H1 (cell line): ENCODE results near the gene UPF2. TPM values are rescaled to one million over a fixed set of nuclear protein-coding genes. Genes with fewer than 3 reads are reported as not detected.
"Not testable (repeated sequence)": the region's sequence is repeated elsewhere in the genome, so short reads cannot be mapped to it uniquely, and the experiment has no call there.

Experiments used
- CTCF ChIA-PET: fragments of 300-600 bp; sonication (Branson Sonifier 250); formaldehyde crosslinking; loops from one replicate; lab custom pipeline; 2021; ENCODE audit not compliant: partially characterized antibody; lab: Charles Lee
- POLR2A ChIA-PET: fragments of 300-600 bp; sonication (Branson Sonifier 250); formaldehyde crosslinking; loops from one replicate; lab custom pipeline; 2021; ENCODE audit warnings: inconsistent platforms; ENCODE audit not compliant: partially characterized antibody; lab: Charles Lee
- DNase-seq, 2 experiments: peaks; one replicate each; pipeline versions ENCODE4 v3.0.0 to v3.0.0-alpha.2; 2010 to 2022; ENCODE audit warnings: low spot score in 2 of 2, low read depth in 1 of 2, mixed read lengths in 1 of 2
- FAIRE-seq: peaks from 2 replicates; lab custom pipeline; 2011; peaks lifted over from hg19 to GRCh38; lab: Jason Lieb, UNC
- H2AFZ ChIP-seq: 2 replicates; pipeline ENCODE4 v1.8.1; 2012; ENCODE audit warnings: low read length, inconsistent platforms
- H2AK5ac ChIP-seq: 2 replicates; pipeline ENCODE4 v1.6.1; 2013; ENCODE audit warnings: low read depth, low read length
- H2BK120ac ChIP-seq: replicated peaks from 2 replicates; pipeline ENCODE3; 2013; ENCODE audit warnings: low read depth, low read length, inconsistent platforms
- H2BK12ac ChIP-seq: 2 replicates; pipeline ENCODE4 v1.6.1; 2013; ENCODE audit warnings: low read depth, low read length
- H2BK15ac ChIP-seq: 2 replicates; pipeline ENCODE4 v1.6.1; 2013; ENCODE audit warnings: low read length
- H2BK20ac ChIP-seq: 2 replicates; pipeline ENCODE4 v1.6.1; 2013; ENCODE audit warnings: low read length
- H2BK5ac ChIP-seq: 2 replicates; pipeline ENCODE4 v1.6.1; 2013; ENCODE audit warnings: low read depth, low read length
- H3K14ac ChIP-seq: 2 replicates; pipeline ENCODE4 v1.6.1; 2013; ENCODE audit warnings: inconsistent platforms; ENCODE audit not compliant: insufficient read length
- H3K18ac ChIP-seq: 2 replicates; pipeline ENCODE4 v1.6.1; 2013; ENCODE audit warnings: low read length; ENCODE audit errors: extremely low read depth
- H3K23ac ChIP-seq: 2 replicates; pipeline ENCODE4 v1.6.1; 2013; ENCODE audit warnings: inconsistent platforms; ENCODE audit not compliant: insufficient read length
- H3K23me2 ChIP-seq: 2 replicates; pipeline ENCODE4 v1.6.1; 2013; ENCODE audit warnings: low read depth, low read length
- H3K27ac ChIP-seq: 2 replicates; pipeline ENCODE4 v1.6.1; 2011; ENCODE audit warnings: low read depth, low read length, inconsistent platforms
- H3K27me3 ChIP-seq, 4 experiments: replicated peaks in 1 of 4; 1 replicate in 1 of 4; 2 replicates in 3 of 4; pipeline versions ENCODE4 v1.6.1 to v1.8.1; 2011 to 2013; ENCODE audit warnings: low read length in 3 of 4, mild to moderate bottlenecking in 3 of 4, inconsistent platforms in 2 of 4, mixed read lengths in 2 of 4, moderate library complexity in 1 of 4; ENCODE audit not compliant: control insufficient read depth in 3 of 4, insufficient read depth in 3 of 4; ENCODE audit errors: extremely low read depth in 1 of 4
- H3K36me3 ChIP-seq, 4 experiments: 2 replicates each; pipeline versions ENCODE4 v1.6.1 to v1.8.1; 2011 to 2013; ENCODE audit warnings: mild to moderate bottlenecking in 4 of 4, low read length in 3 of 4, moderate library complexity in 2 of 4, control low read depth in 1 of 4, inconsistent platforms in 1 of 4; ENCODE audit not compliant: insufficient read depth in 4 of 4, control insufficient read depth in 2 of 4
- H3K4ac ChIP-seq: replicated peaks from 2 replicates; pipeline ENCODE3; 2013; ENCODE audit warnings: low read length, low read depth, mixed read lengths, inconsistent platforms; ENCODE audit not compliant: insufficient read length
- H3K4me1 ChIP-seq, 4 experiments: replicated peaks in 1 of 4; 1 replicate in 1 of 4; 2 replicates in 3 of 4; pipeline versions ENCODE4 v1.6.1 to v1.8.1; 2011 to 2013; ENCODE audit warnings: low read length in 3 of 4, inconsistent platforms in 2 of 4, mixed read lengths in 1 of 4; ENCODE audit not compliant: insufficient read depth in 4 of 4, control insufficient read depth in 3 of 4
- H3K4me2 ChIP-seq, 2 experiments: 2 replicates each; pipeline versions ENCODE4 v1.6.1 to v1.8.1; 2011 to 2013; ENCODE audit warnings: low read depth in 2 of 2, low read length in 2 of 2, control low read depth in 1 of 2, inconsistent platforms in 1 of 2, mild to moderate bottlenecking in 1 of 2; ENCODE audit not compliant: insufficient read depth in 1 of 2
- H3K4me3 ChIP-seq, 4 experiments: fragments of 200-600, 300-600 bp in 1 of 4; sonication (generic), shearing (Covaris generic), sonication (Bioruptor Twin) in 1 of 4; 2 replicates each; pipeline versions ENCODE4 v1.5.1 to v1.8.1; 2011 to 2016; ENCODE audit warnings: low read length in 4 of 4, low read depth in 3 of 4, control low read depth in 2 of 4, inconsistent platforms in 2 of 4, mild to moderate bottlenecking in 2 of 4, mixed read lengths in 1 of 4, moderate library complexity in 1 of 4; ENCODE audit not compliant: insufficient read depth in 2 of 4; ENCODE audit errors: extremely low read depth in 1 of 4
- H3K56ac ChIP-seq: replicated peaks from 2 replicates; pipeline ENCODE3; 2013; ENCODE audit warnings: low read depth, mild to moderate bottlenecking, mixed read lengths, low read length, inconsistent platforms; ENCODE audit not compliant: insufficient read length
- H3K79me1 ChIP-seq: 2 replicates; pipeline ENCODE4 v1.6.1; 2013; ENCODE audit warnings: low read depth, low read length, control low read depth
- H3K79me2 ChIP-seq, 2 experiments: 2 replicates each; pipeline versions ENCODE4 v1.6.1 to v1.8.1; 2012 to 2013; ENCODE audit warnings: low read length in 2 of 2, mild to moderate bottlenecking in 2 of 2, inconsistent platforms in 1 of 2; ENCODE audit not compliant: insufficient read depth in 2 of 2, control insufficient read depth in 1 of 2
- H3K9ac ChIP-seq, 4 experiments: replicated peaks in 1 of 4; 1 replicate in 1 of 4; 2 replicates in 3 of 4; pipeline versions ENCODE4 v1.6.1 to v1.8.1; 2011 to 2013; ENCODE audit warnings: low read depth in 3 of 4, low read length in 3 of 4, control low read depth in 2 of 4, mild to moderate bottlenecking in 2 of 4, moderate library complexity in 2 of 4, inconsistent platforms in 1 of 4; ENCODE audit errors: extremely low read depth in 1 of 4
- H3K9me3 ChIP-seq, 2 experiments: 2 replicates each; pipeline versions ENCODE4 v1.6.1 to v1.8.1; 2012 to 2013; ENCODE audit warnings: mild to moderate bottlenecking in 2 of 2, moderate library complexity in 2 of 2, control low read depth in 1 of 2, inconsistent platforms in 1 of 2, low read depth in 1 of 2, low read length in 1 of 2, mixed read lengths in 1 of 2; ENCODE audit not compliant: insufficient read depth in 2 of 2
- H4K20me1 ChIP-seq, 2 experiments: replicated peaks in 1 of 2; 2 replicates each; pipeline versions ENCODE3 to v1.8.1; 2011 to 2013; ENCODE audit warnings: inconsistent platforms in 2 of 2, low read length in 2 of 2, mild to moderate bottlenecking in 1 of 2; ENCODE audit not compliant: insufficient read depth in 2 of 2, control insufficient read depth in 1 of 2
- H4K5ac ChIP-seq: 2 replicates; pipeline ENCODE4 v1.6.1; 2013; ENCODE audit warnings: low read length, low read depth, mixed read lengths, inconsistent platforms; ENCODE audit not compliant: insufficient read length
- H4K8ac ChIP-seq: 2 replicates; pipeline ENCODE4 v1.8.0; 2013; ENCODE audit warnings: mild to moderate bottlenecking, moderate library complexity, low read length, inconsistent platforms; ENCODE audit not compliant: insufficient read depth; ENCODE audit errors: extremely low read depth
- H4K91ac ChIP-seq: replicated peaks from 2 replicates; pipeline ENCODE3; 2013; ENCODE audit warnings: low read length, mixed read lengths, inconsistent platforms; ENCODE audit not compliant: insufficient read length
- WGBS, 2 experiments: shearing (Covaris generic) in 1 of 2; methylation state at CpG; one replicate each; pipeline versions ENCODE4 v1.1.6 to v1.1.7; 2013 to 2015; ENCODE audit warnings: low lambda C conversion rate in 2 of 2, mixed read lengths in 2 of 2, inconsistent platforms in 1 of 2, low coverage in 1 of 2, missing lambda C conversion rate in 1 of 2; ENCODE audit not compliant: insufficient replicate concordance in 2 of 2, insufficient coverage in 1 of 2, insufficient read length in 1 of 2; ENCODE audit errors: extremely low coverage in 1 of 2, missing lambda C conversion rate in 1 of 2; 5-methylcytosine and 5-hydroxymethylcytosine counted together
- polyA plus RNA-seq, 7 experiments: library from polyadenylated mRNA; depleted of rRNA in 3 of 7; stranded (reverse) in 5 of 7; unstranded in 2 of 7; fragments of >200 nt in 5 of 7; fragments of 200-250 nt in 2 of 7; gene quantifications; 1 replicate in 5 of 7; 2 replicates in 1 of 7; 4 replicates in 1 of 7; pipeline versions ENCODE4 v1.2.1 to v1.2.3, GENCODE V29; 2011 to 2013; ENCODE audit warnings: missing spikeins in 2 of 7, mixed read lengths in 2 of 7
- total RNA-seq: library from RNA; stranded (reverse); fragmentation: NEBNext Ultra II Directional; extraction: Animal tissue kit (Norgen Biotek cat#: 25700); gene quantifications from 2 replicates; pipeline ENCODE4 v1.2.1, GENCODE V29; 2021

Gene UPF2
- total and polyA plus RNA-seq, 2 of the 8 experiments (the other 6 are each of a cell fraction or from before 2014, with no cell fraction given) = 6.2 to 32.8 TPM

- DNase-seq, H2BK15ac ChIP-seq, H4K8ac ChIP-seq, H3K4ac ChIP-seq, H2BK5ac ChIP-seq, H3K14ac ChIP-seq, H2AK5ac ChIP-seq, H3K4me1 ChIP-seq, H4K5ac ChIP-seq, FAIRE-seq, CTCF ChIA-PET, H3K9ac ChIP-seq, H3K18ac ChIP-seq, H3K27ac ChIP-seq, H3K4me3 ChIP-seq, H3K79me1 ChIP-seq, H4K91ac ChIP-seq, H3K56ac ChIP-seq, H3K23me2 ChIP-seq, H2BK120ac ChIP-seq, POLR2A ChIA-PET, H2BK20ac ChIP-seq, H3K9me3 ChIP-seq, H4K20me1 ChIP-seq, H3K23ac ChIP-seq, H2AFZ ChIP-seq, H3K27me3 ChIP-seq, H3K36me3 ChIP-seq, H2BK12ac ChIP-seq, H3K79me2 ChIP-seq, H3K4me2 ChIP-seq: not testable (repeated sequence)
- 87% methylated on average over 7 of the region's 7 CpGs; no CpG with 5 or more reads in 1 of the 2 experiments for WGBS, 2 experiments
Observed at GRCh38 chr10:11972523-11972922, 70.1 kb downstream of the UPF2 start.
